Epidermal melanocyte (primary cell): ENCODE measurements around the gene EFCAB14.
"Not testable (repeated sequence)": the region's sequence is repeated elsewhere in the genome, so short reads cannot be mapped to it uniquely, and the experiment has no call there.

Experiments
- DNase-seq: peaks from one replicate; pipeline ENCODE4 v3.0.0; 2011; ENCODE audit warnings: low spot score; ENCODE audit not compliant: insufficient read length

EFCAB14 gene

GRCh38 chr1:46656643-46657042, 62.3 kb downstream of the EFCAB14 start:
- DNase-seq: no peak

- DNase-seq: no peak
These were observed 63.1 kb downstream of the EFCAB14 start for GRCh38 chr1:46655848-46656247.

GRCh38 chr1:46654698-46655097, 64.2 kb downstream of the EFCAB14 start:
- not testable (repeated sequence) for DNase-seq

- DNase-seq: no peak
These were observed 64.9 kb downstream of the EFCAB14 start for GRCh38 chr1:46654012-46654411.

GRCh38 chr1:46653405-46653958, 65.4 kb downstream of the EFCAB14 start:
- DNase-seq: no peak

- DNase-seq: no peak
These were observed 66.4 kb downstream of the EFCAB14 start for GRCh38 chr1:46652321-46653100.

GRCh38 chr1:46651152-46651551, 67.8 kb downstream of the EFCAB14 start:
- DNase-seq: not testable (repeated sequence)

GRCh38 chr1:46650491-46650890, 68.4 kb downstream of the EFCAB14 start:
- no peak for DNase-seq

GRCh38 chr1:46649764-46650163, 69.2 kb downstream of the EFCAB14 start:
- no peak for DNase-seq

GRCh38 chr1:46647611-46648010, 71.3 kb downstream of the EFCAB14 start:
- no peak for DNase-seq

- DNase-seq: no peak
These were observed 72.1 kb downstream of the EFCAB14 start for GRCh38 chr1:46646844-46647243.

- no peak for DNase-seq
These were observed 72.6 kb downstream of the EFCAB14 start for GRCh38 chr1:46646331-46646730.

GRCh38 chr1:46645815-46646214, 73.1 kb downstream of the EFCAB14 start:
- DNase-seq: no peak

- peak; percentile 46 for DNase-seq
These were observed 75.5 kb downstream of the EFCAB14 start for GRCh38 chr1:46643368-46643775.

GRCh38 chr1:46642115-46642680, 76.7 kb downstream of the EFCAB14 start:
- DNase-seq: no peak

GRCh38 chr1:46639547-46639946, 79.4 kb downstream of the EFCAB14 start:
- DNase-seq: no peak

- DNase-seq: no peak
These were observed 80.0 kb downstream of the EFCAB14 start for GRCh38 chr1:46638921-46639320.

GRCh38 chr1:46637444-46638083, 81.3 kb downstream of the EFCAB14 start:
- DNase-seq: no peak

GRCh38 chr1:46635205-46635604, 83.7 kb downstream of the EFCAB14 start:
- DNase-seq: no peak

- DNase-seq: no peak
These were observed 88.2 kb downstream of the EFCAB14 start for GRCh38 chr1:46630719-46631118.
